Measurements from ENCODE around the gene CAAP1.
"Not testable (repeated sequence)": the region's sequence is repeated elsewhere in the genome, so short reads cannot be mapped to it uniquely, and the experiment has no call there.

DNA sequence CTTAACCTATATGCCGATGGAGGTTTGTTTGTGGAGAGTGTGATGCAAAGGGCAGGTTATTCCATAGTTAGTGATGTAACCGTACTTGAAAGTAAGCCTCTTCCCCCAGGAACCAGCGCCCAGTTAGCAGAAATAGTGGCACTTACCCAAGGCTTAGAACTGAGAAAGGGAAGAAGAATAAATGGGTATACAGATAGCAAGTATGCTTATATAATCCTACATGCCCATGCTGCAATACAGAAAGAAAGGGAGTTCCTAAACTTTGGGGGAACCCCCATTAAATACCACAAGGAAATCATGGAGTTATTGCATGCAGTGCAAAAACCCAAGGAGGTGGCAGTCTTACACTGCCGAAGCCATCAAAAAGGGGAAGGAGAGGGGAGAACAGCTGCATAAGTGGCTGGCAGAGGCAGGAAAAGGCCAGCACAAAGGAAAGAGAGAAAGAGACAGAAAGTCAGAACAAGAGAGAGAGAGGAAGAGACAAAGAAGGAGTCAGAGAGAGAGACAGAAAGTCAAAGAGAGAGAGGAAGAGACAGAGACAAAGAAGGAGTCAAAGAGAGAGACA lies 64.1 kb downstream of the CAAP1 start:
- TF ChIP-seq CTCF (IDR thresholded peaks at IDR 0.05 in 8 of 11, conservative IDR thresholded peaks at IDR 0.05 in 3 of 11); POLR2A (IDR thresholded peaks at IDR 0.05); POLR2AphosphoS5 (IDR thresholded peaks at IDR 0.05): not testable (repeated sequence)
